Measurements from ENCODE around the gene TMEM178B. TPM values are rescaled to one million over a fixed set of nuclear protein-coding genes. Genes with fewer than 3 reads are reported as not detected.

The TMEM178B gene
- polyA plus RNA-seq, 1 of the 3 experiments (the other 2 are of a cell fraction), result 0.20 TPM

- TF ChIP-seq, protein P1, sequence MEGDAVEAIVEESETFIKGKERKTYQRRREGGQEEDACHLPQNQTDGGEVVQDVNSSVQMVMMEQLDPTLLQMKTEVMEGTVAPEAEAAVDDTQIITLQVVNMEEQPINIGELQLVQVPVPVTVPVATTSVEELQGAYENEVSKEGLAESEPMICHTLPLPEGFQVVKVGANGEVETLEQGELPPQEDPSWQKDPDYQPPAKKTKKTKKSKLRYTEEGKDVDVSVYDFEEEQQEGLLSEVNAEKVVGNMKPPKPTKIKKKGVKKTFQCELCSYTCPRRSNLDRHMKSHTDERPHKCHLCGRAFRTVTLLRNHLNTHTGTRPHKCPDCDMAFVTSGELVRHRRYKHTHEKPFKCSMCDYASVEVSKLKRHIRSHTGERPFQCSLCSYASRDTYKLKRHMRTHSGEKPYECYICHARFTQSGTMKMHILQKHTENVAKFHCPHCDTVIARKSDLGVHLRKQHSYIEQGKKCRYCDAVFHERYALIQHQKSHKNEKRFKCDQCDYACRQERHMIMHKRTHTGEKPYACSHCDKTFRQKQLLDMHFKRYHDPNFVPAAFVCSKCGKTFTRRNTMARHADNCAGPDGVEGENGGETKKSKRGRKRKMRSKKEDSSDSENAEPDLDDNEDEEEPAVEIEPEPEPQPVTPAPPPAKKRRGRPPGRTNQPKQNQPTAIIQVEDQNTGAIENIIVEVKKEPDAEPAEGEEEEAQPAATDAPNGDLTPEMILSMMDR (IDR thresholded peaks at IDR 0.05), result no peak
- TF ChIP-seq EP300 (IDR thresholded peaks at IDR 0.05; ENCODE audit: borderline replicate concordance in 1 of 2, low read depth in 1 of 2, low read length in 1 of 2) (no peak), MXI1 (IDR thresholded peaks at IDR 0.05; ENCODE audit: low read depth, low read length) (no peak)
These were observed 292.3 kb downstream of the TMEM178B start (continued) for GRCh38 chr7:141366091-141366621.

- CTCF ChIA-PET, result no interaction called here
- WGBS (ENCODE audit: low lambda C conversion rate), result 50% methylated on average over 4 of the region's 4 CpGs
- Histone ChIP-seq H3K27ac (ENCODE audit: low read depth in 2 of 2, low read length in 1 of 2) (no peak overlapping the region), H4K20me1 (ENCODE audit: insufficient read depth) (no peaks in the 10 kb centered on the region), H3K4me3 (ENCODE audit: low read depth in 2 of 2, low read length in 1 of 2) (no peak overlapping the region), H3K9ac (no peak overlapping the region), H3K9me2 (no peaks in the 10 kb centered on the region), H2AFZ (ENCODE audit: low read depth) (no peak overlapping the region), H3K9me3 (no peaks in the 10 kb centered on the region), H3K27me3 (ENCODE audit: insufficient read depth) (no peaks in the 10 kb centered on the region), H3K79me2 (ENCODE audit: insufficient read depth) (no peaks in the 10 kb centered on the region), H3K4me1 (ENCODE audit: control insufficient read depth in 1 of 2, insufficient read depth in 2 of 2, low read depth in 1 of 2, low read length in 1 of 2) (peaks cover 0 to 8% of the 10 kb centered on the region in 2 experiments; a peak in 1 of 4 replicates), H3K36me3 (replicated peaks in 1 of 2; ENCODE audit: control insufficient read depth in 1 of 2, insufficient read depth in 2 of 2, low read length in 1 of 2) (no peaks in the 10 kb centered on the region), H3F3A (replicated peaks; ENCODE audit: insufficient read depth) (no peaks in the 10 kb centered on the region), H3K4me2 (no peak overlapping the region)
- TF ChIP-seq TAF1 (IDR thresholded peaks at IDR 0.05; ENCODE audit: borderline replicate concordance, low read depth, low read length) (no peak), NFIC (IDR thresholded peaks at IDR 0.05; ENCODE audit: borderline replicate concordance) (no peak), TEAD4 (IDR thresholded peaks at IDR 0.05; ENCODE audit: borderline replicate concordance, insufficient read depth) (no peak), MEF2A (IDR thresholded peaks at IDR 0.05; ENCODE audit: borderline replicate concordance, low read depth) (no peak)
- POLR2A ChIA-PET, result no interaction called here
- no peak for DNase-seq
These were observed 295.6 kb downstream of the TMEM178B start for GRCh38 chr7:141369422-141369821.

DNA sequence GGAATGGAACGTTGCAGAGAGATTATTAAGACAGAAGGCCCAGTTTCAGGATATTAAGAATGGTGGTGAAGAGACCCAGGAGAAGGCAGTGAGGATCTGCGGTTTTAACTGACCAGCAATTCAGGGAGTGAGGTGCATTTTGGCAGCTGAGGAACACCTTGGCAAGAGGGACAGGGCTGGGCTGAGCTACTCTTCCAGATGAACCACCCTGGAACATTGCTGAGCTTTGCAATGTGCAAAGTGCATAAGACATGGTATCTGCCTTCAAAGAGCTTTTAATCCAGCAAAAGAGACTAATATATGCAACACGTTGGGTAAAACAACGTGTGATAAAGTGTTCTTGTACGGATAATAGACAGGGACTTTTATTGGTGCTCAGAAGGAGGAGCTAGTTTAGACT lies 296.3 kb downstream of the TMEM178B start:
- CTCF ChIA-PET, result interaction anchor here (1.0 kb wide), 1 partner anchor 163 kb away, joined by 3 read pairs; no protein-coding TSS in a partner anchor
- Histone ChIP-seq H3K4me2 (no peak overlapping the region), H3K36me3 (replicated peaks in 1 of 2; ENCODE audit: control insufficient read depth in 1 of 2, insufficient read depth in 2 of 2, low read length in 1 of 2) (no peaks in the 10 kb centered on the region), H2AFZ (ENCODE audit: low read depth) (no peak overlapping the region), H3K9ac (no peak overlapping the region), H3K27me3 (ENCODE audit: insufficient read depth) (no peaks in the 10 kb centered on the region), H3F3A (replicated peaks; ENCODE audit: insufficient read depth) (no peaks in the 10 kb centered on the region), H3K4me3 (ENCODE audit: low read depth in 2 of 2, low read length in 1 of 2) (no peak overlapping the region), H3K4me1 (ENCODE audit: control insufficient read depth in 1 of 2, insufficient read depth in 2 of 2, low read depth in 1 of 2, low read length in 1 of 2) (peaks cover 0 to 6% of the 10 kb centered on the region in 2 experiments; a peak in 1 of 4 replicates), H4K20me1 (ENCODE audit: insufficient read depth) (no peaks in the 10 kb centered on the region), H3K79me2 (ENCODE audit: insufficient read depth) (no peaks in the 10 kb centered on the region), H3K9me2 (no peaks in the 10 kb centered on the region), H3K27ac (ENCODE audit: low read depth in 2 of 2, low read length in 1 of 2) (no peak overlapping the region), H3K9me3 (no peaks in the 10 kb centered on the region)
- TF ChIP-seq EP300 (IDR thresholded peaks at IDR 0.05; ENCODE audit: borderline replicate concordance in 1 of 2, low read depth in 1 of 2, low read length in 1 of 2) (no peak), MXI1 (IDR thresholded peaks at IDR 0.05; ENCODE audit: low read depth, low read length) (no peak), EZH2phosphoT487 (IDR thresholded peaks at IDR 0.05; ENCODE audit: borderline replicate concordance, low read depth) (no peak), RXRA (IDR thresholded peaks at IDR 0.05; ENCODE audit: borderline replicate concordance, low read depth) (no peak), ELF1 (IDR thresholded peaks at IDR 0.05) (no peak), GATA2 (CRISPR knock-in tag; IDR thresholded peaks at IDR 0.05) (no peak), SIN3A (IDR thresholded peaks at IDR 0.05; ENCODE audit: borderline replicate concordance, low read depth, low read length) (no peak), TCF12 (IDR thresholded peaks at IDR 0.05) (no peak), FOSL2 (IDR thresholded peaks at IDR 0.05; ENCODE audit: borderline replicate concordance, low read depth) (no peak), POLR2AphosphoS5 (IDR thresholded peaks at IDR 0.05; ENCODE audit: low read depth, low read length) (no peak), RFX5 (IDR thresholded peaks at IDR 0.05; ENCODE audit: low read length) (no peak), PBX3 (IDR thresholded peaks at IDR 0.05) (no peak)
- TF ChIP-seq, protein P2, sequence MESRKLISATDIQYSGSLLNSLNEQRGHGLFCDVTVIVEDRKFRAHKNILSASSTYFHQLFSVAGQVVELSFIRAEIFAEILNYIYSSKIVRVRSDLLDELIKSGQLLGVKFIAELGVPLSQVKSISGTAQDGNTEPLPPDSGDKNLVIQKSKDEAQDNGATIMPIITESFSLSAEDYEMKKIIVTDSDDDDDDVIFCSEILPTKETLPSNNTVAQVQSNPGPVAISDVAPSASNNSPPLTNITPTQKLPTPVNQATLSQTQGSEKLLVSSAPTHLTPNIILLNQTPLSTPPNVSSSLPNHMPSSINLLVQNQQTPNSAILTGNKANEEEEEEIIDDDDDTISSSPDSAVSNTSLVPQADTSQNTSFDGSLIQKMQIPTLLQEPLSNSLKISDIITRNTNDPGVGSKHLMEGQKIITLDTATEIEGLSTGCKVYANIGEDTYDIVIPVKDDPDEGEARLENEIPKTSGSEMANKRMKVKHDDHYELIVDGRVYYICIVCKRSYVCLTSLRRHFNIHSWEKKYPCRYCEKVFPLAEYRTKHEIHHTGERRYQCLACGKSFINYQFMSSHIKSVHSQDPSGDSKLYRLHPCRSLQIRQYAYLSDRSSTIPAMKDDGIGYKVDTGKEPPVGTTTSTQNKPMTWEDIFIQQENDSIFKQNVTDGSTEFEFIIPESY (IDR thresholded peaks at IDR 0.05; ENCODE audit: borderline replicate concordance, low read depth), result no peak
- no peak for DNase-seq
- 26% methylated on average over 5 of the region's 5 CpGs for WGBS (ENCODE audit: low lambda C conversion rate)
- POLR2A ChIA-PET, result no interaction called here

Data from SK-N-SH (cell line).